ENCODE data around the gene ANXA11. TPM values are rescaled to one million over a fixed set of nuclear protein-coding genes. Genes with fewer than 3 reads are reported as not detected.

ANXA11 gene
- total and polyA plus RNA-seq, 9 of the 15 experiments (the other 6 are each of a cell fraction or from before 2014, with no cell fraction given), result 43.6 to 212 (median 109) TPM

DNA sequence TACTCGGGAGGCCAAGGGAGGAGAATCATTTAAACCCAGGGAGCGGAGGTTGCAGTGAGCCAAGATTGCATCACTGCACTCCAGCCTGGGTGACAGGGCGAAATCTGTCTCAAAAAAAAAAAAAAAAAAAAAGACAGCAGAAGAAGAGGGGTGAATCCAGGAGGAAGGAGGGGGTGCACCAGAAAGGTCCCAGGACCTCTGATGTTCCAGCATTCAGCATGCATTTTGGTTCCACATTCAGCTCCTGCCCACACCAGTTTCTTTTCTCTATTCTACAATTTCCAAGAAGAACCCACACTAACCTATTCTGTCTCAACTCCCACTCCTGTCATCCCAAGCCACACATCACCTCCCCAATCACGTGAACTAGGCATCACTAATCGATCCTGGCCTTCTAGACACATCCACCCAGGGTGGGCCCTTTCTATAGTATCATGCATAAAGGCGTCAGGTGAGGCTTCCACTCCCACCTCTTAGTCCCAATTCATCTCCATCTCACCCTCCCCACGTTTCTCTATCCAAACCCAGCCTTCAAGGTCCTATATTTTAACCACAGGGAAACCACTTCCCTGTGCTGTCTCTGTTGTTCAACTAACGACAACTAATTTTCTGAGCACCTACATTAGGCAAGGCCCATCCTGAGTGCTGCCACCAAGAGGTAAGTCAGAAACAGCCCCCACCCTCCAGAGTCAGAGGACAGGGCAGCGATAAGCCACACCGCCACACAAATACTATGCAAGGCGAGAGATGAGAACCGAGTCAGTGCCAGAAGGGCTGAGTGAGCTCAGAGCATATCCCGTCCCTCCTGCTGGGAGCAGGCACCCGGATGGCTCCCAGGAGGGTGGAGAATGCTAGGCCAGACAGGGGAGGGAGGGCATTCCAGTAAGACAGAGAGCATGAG, 2.2 kb downstream of the ANXA11 start (continued):
- TF ChIP-seq ZNF324 (CRISPR knock-in tag; IDR thresholded peaks at IDR 0.05) (no peak), ZNF253 (CRISPR knock-in tag; conservative IDR thresholded peaks at IDR 0.05) (no peak), POLR2AphosphoS2 (IDR thresholded peaks at IDR 0.05; ENCODE audit: low read length) (no peak), MAFF (IDR thresholded peaks at IDR 0.05; ENCODE audit: low read length) (no peak), HDAC2 (IDR thresholded peaks at IDR 0.05) (peak; percentile 95), ZC3H8 (IDR thresholded peaks at IDR 0.05) (0 out of 2 replicates have a peak, but pooled peaks have one; percentile 2), HNRNPL (IDR thresholded peaks at IDR 0.05; ENCODE audit: low read depth, low read length) (no peak), MXI1 (IDR thresholded peaks at IDR 0.05; ENCODE audit: low read depth, low read length) (no peak), KDM4B (IDR thresholded peaks at IDR 0.05; ENCODE audit: borderline replicate concordance in 2 of 2, low read depth in 1 of 2) (no peak; a peak in 1 of 4 replicates), HMGN3 (IDR thresholded peaks at IDR 0.05; ENCODE audit: borderline replicate concordance, extremely low read depth, insufficient read length, low read depth, low read length) (no peak), TRIM28 (IDR thresholded peaks at IDR 0.05) (no peak; the same call in none of the 2 replicates), ZKSCAN3 (CRISPR knock-in tag; IDR thresholded peaks at IDR 0.05) (no peak), SAFB (IDR thresholded peaks at IDR 0.05; ENCODE audit: borderline replicate concordance, low read depth, low read length) (no peak), ADNP (tag; IDR thresholded peaks at IDR 0.05) (no peak), EP400 (IDR thresholded peaks at IDR 0.05) (peak; percentile 78), ZFP36 (IDR thresholded peaks at IDR 0.05; ENCODE audit: low read depth, low read length, partially characterized antibody) (no peak), ZBTB8A (IDR thresholded peaks at IDR 0.05; ENCODE audit: partially characterized antibody) (no peak), ZNF184 (CRISPR knock-in tag; IDR thresholded peaks at IDR 0.05) (no peak)
- TF ChIP-seq, protein P1, sequence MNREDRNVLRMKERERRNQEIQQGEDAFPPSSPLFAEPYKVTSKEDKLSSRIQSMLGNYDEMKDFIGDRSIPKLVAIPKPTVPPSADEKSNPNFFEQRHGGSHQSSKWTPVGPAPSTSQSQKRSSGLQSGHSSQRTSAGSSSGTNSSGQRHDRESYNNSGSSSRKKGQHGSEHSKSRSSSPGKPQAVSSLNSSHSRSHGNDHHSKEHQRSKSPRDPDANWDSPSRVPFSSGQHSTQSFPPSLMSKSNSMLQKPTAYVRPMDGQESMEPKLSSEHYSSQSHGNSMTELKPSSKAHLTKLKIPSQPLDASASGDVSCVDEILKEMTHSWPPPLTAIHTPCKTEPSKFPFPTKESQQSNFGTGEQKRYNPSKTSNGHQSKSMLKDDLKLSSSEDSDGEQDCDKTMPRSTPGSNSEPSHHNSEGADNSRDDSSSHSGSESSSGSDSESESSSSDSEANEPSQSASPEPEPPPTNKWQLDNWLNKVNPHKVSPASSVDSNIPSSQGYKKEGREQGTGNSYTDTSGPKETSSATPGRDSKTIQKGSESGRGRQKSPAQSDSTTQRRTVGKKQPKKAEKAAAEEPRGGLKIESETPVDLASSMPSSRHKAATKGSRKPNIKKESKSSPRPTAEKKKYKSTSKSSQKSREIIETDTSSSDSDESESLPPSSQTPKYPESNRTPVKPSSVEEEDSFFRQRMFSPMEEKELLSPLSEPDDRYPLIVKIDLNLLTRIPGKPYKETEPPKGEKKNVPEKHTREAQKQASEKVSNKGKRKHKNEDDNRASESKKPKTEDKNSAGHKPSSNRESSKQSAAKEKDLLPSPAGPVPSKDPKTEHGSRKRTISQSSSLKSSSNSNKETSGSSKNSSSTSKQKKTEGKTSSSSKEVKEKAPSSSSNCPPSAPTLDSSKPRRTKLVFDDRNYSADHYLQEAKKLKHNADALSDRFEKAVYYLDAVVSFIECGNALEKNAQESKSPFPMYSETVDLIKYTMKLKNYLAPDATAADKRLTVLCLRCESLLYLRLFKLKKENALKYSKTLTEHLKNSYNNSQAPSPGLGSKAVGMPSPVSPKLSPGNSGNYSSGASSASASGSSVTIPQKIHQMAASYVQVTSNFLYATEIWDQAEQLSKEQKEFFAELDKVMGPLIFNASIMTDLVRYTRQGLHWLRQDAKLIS (CRISPR knock-in tag; IDR thresholded peaks at IDR 0.05), result 0 out of 2 replicates have a peak, but pooled peaks have one; percentile 45
- TF ChIP-seq, protein P2, sequence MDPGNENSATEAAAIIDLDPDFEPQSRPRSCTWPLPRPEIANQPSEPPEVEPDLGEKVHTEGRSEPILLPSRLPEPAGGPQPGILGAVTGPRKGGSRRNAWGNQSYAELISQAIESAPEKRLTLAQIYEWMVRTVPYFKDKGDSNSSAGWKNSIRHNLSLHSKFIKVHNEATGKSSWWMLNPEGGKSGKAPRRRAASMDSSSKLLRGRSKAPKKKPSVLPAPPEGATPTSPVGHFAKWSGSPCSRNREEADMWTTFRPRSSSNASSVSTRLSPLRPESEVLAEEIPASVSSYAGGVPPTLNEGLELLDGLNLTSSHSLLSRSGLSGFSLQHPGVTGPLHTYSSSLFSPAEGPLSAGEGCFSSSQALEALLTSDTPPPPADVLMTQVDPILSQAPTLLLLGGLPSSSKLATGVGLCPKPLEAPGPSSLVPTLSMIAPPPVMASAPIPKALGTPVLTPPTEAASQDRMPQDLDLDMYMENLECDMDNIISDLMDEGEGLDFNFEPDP (CRISPR knock-in tag; IDR thresholded peaks at IDR 0.05), result 0 out of 2 replicates have a peak, but pooled peaks have one; percentile 3
- TF ChIP-seq, protein P3, sequence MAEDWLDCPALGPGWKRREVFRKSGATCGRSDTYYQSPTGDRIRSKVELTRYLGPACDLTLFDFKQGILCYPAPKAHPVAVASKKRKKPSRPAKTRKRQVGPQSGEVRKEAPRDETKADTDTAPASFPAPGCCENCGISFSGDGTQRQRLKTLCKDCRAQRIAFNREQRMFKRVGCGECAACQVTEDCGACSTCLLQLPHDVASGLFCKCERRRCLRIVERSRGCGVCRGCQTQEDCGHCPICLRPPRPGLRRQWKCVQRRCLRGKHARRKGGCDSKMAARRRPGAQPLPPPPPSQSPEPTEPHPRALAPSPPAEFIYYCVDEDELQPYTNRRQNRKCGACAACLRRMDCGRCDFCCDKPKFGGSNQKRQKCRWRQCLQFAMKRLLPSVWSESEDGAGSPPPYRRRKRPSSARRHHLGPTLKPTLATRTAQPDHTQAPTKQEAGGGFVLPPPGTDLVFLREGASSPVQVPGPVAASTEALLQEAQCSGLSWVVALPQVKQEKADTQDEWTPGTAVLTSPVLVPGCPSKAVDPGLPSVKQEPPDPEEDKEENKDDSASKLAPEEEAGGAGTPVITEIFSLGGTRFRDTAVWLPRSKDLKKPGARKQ (CRISPR knock-in tag; IDR thresholded peaks at IDR 0.05), result no peak

Measured in K562 (cell line).